HepG2 (cell line): Measurements from ENCODE around the gene TPPP2. TPM values are rescaled to one million over a fixed set of nuclear protein-coding genes. Genes with fewer than 3 reads are reported as not detected.

ENCODE experiments used
- CHD2 ChIP-seq: IDR thresholded peaks from 2 replicates; pipeline ENCODE4 v1.6.1; 2011; ENCODE audit warnings: low read depth, low read length, improper control_type of control experiment
- DNMT1 ChIP-seq: sonication (generic); formaldehyde crosslinking; IDR thresholded peaks from 2 replicates; pipeline ENCODE4 v1.5.1; 2020; ENCODE audit warnings: mild to moderate bottlenecking, missing genetic modification reagents
- GPN1 ChIP-seq: sonication (generic); formaldehyde crosslinking; IDR thresholded peaks from 2 replicates; pipeline ENCODE4 v1.5.1; 2020; ENCODE audit warnings: missing genetic modification reagents, borderline replicate concordance
- NFE2L1 ChIP-seq: sonication (generic); formaldehyde crosslinking; IDR thresholded peaks from 2 replicates; pipeline ENCODE4 v1.4.0; 2020; ENCODE audit warnings: missing genetic modification reagents, mild to moderate bottlenecking, borderline replicate concordance
- NR1H2 ChIP-seq: sonication (generic); formaldehyde crosslinking; IDR thresholded peaks from 2 replicates; pipeline ENCODE4 v1.8.1; 2022; ENCODE audit warnings: low read depth, missing genetic modification reagents, borderline replicate concordance
- RBM22 ChIP-seq: fragments of 200-400 bp; formaldehyde crosslinking; optimal IDR thresholded peaks from 2 replicates; pipeline ENCODE3; 2017; ENCODE audit warnings: mild to moderate bottlenecking, low read length, moderate library complexity
- SALL1 ChIP-seq: sonication (generic); formaldehyde crosslinking; IDR thresholded peaks from 2 replicates; pipeline ENCODE4 v1.8.0; 2022; ENCODE audit warnings: mild to moderate bottlenecking, missing genetic modification reagents
- ZBTB42 ChIP-seq: sonication (generic); formaldehyde crosslinking; IDR thresholded peaks from 2 replicates; pipeline ENCODE4 v1.5.0; 2020; ENCODE audit warnings: mild to moderate bottlenecking, missing genetic modification reagents
- ZFAT ChIP-seq: sonication (generic); formaldehyde crosslinking; conservative IDR thresholded peaks from 2 replicates; pipeline ENCODE4 v1.8.1; 2023; ENCODE audit warnings: missing genetic modification reagents, inconsistent platforms
- ZNF3 ChIP-seq: IDR thresholded peaks from 2 replicates; pipeline ENCODE4 v1.7.0; 2017; ENCODE audit warnings: inconsistent platforms
- ZNF343 ChIP-seq: sonication (generic); formaldehyde crosslinking; IDR thresholded peaks from 2 replicates; pipeline ENCODE4 v1.4.0; 2020; ENCODE audit warnings: mild to moderate bottlenecking, missing genetic modification reagents
- ZSCAN31 ChIP-seq: sonication (generic); formaldehyde crosslinking; IDR thresholded peaks from 2 replicates; pipeline ENCODE4 v1.5.0; 2020; ENCODE audit warnings: low read depth, mild to moderate bottlenecking, missing genetic modification reagents
- ZSCAN9 ChIP-seq: IDR thresholded peaks from 2 replicates; pipeline ENCODE4 v1.6.1; 2016; ENCODE audit warnings: borderline replicate concordance
- polyA plus RNA-seq, 8 experiments: library from polyadenylated mRNA; depleted of rRNA in 3 of 8; stranded (reverse) in 7 of 8; unstranded in 1 of 8; fragments of >200 nt; fragmentation: Illumina TruSeq in 4 of 8; extraction: Trizol in 4 of 8; gene quantifications; 2 replicates each; pipeline versions ENCODE4 v1.2.1 to v1.2.3, GENCODE V29; 2011 to 2016; ENCODE audit warnings: low read depth in 4 of 8, missing spikeins in 1 of 8, mixed read lengths in 1 of 8; ENCODE audit not compliant: insufficient read depth in 1 of 8
- total RNA-seq, 5 experiments: library from RNA; depleted of rRNA; stranded (reverse); fragments of >200 nt; fragmentation: Illumina TruSeq; extraction: Trizol; gene quantifications; 2 replicates each; pipeline ENCODE4 v1.2.3, GENCODE V29; 2016; ENCODE audit warnings: low read depth in 1 of 5
- TF ChIP-seq, protein P1 (sequence below): sonication (generic); formaldehyde crosslinking; IDR thresholded peaks from 2 replicates; pipeline ENCODE4 v1.4.0; 2020; ENCODE audit warnings: missing genetic modification reagents, borderline replicate concordance
- TF ChIP-seq, protein P2 (sequence below): sonication (generic); formaldehyde crosslinking; IDR thresholded peaks from 2 replicates; pipeline ENCODE4 v1.4.0; 2020; ENCODE audit warnings: missing genetic modification reagents
- TF ChIP-seq, protein P3 (sequence below), 2 experiments: sonication (generic) in 1 of 2; formaldehyde crosslinking in 1 of 2; IDR thresholded peaks; 2 replicates each; pipeline versions ENCODE4 v1.6.1 to v1.9.0; 2014 to 2022; ENCODE audit warnings: antibody characterized with exemption in 1 of 2, borderline replicate concordance in 1 of 2, inconsistent platforms in 1 of 2, low read depth in 1 of 2, missing genetic modification reagents in 1 of 2

TPPP2 gene
- total and polyA plus RNA-seq, 2 of the 13 experiments (the other 11 are each of a cell fraction or from before 2014, with no cell fraction given) = 0.58 to 4.2 TPM

DNA sequence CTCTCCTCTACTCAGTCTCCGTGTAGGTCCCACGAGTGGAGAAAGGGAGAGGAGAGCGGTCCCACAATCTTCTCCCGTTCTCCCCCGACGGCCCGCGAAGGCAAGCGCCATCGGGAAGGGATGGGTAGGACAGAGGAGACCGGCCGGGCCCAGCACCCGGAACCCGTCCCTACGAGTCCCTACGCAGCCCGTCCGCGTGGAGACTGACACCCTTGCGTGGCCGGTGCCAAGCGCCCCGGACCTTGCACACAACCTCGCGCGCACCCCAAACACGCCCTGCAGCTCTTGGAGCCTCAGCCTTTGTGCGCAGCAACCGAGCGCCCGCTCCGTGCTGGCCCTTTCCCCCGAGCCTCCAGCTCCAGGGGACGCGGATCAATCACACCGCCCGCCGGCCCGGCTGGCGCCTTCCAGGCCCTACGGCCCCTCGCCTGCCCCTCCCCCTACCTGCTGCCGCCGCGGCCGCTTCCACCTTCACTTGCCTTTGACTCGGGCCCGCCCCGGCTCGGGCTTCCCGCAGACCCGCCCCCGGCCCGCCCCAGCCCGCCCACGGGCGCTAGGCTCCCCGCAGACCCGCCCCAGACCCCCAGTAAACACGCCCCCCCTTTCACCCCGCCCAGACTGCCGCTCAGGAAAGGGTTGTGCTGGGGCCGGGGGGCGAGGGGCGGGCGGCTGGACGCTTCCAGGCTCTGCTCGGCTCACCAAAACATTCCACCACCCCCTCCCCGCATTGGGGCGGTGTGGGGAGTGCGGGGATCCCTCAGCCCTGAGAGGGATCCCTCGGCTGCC, 5.2 kb upstream of the TPPP2 start, which contains the start of gene NDRG2 (continued):
- TF ChIP-seq ZBTB42 (CRISPR knock-in tag) = peak; percentile 53
- peak; percentile 36; the same call in 1 of the 2 replicates for TF ChIP-seq ZNF3
- TF ChIP-seq ZFAT (CRISPR knock-in tag) = no peak
- TF ChIP-seq ZSCAN9 (CRISPR knock-in tag) = peak; percentile 42; the same call in 1 of the 2 replicates
- TF ChIP-seq CHD2 = peak; percentile 59; the same call in 1 of the 2 replicates
- TF ChIP-seq, protein P1, sequence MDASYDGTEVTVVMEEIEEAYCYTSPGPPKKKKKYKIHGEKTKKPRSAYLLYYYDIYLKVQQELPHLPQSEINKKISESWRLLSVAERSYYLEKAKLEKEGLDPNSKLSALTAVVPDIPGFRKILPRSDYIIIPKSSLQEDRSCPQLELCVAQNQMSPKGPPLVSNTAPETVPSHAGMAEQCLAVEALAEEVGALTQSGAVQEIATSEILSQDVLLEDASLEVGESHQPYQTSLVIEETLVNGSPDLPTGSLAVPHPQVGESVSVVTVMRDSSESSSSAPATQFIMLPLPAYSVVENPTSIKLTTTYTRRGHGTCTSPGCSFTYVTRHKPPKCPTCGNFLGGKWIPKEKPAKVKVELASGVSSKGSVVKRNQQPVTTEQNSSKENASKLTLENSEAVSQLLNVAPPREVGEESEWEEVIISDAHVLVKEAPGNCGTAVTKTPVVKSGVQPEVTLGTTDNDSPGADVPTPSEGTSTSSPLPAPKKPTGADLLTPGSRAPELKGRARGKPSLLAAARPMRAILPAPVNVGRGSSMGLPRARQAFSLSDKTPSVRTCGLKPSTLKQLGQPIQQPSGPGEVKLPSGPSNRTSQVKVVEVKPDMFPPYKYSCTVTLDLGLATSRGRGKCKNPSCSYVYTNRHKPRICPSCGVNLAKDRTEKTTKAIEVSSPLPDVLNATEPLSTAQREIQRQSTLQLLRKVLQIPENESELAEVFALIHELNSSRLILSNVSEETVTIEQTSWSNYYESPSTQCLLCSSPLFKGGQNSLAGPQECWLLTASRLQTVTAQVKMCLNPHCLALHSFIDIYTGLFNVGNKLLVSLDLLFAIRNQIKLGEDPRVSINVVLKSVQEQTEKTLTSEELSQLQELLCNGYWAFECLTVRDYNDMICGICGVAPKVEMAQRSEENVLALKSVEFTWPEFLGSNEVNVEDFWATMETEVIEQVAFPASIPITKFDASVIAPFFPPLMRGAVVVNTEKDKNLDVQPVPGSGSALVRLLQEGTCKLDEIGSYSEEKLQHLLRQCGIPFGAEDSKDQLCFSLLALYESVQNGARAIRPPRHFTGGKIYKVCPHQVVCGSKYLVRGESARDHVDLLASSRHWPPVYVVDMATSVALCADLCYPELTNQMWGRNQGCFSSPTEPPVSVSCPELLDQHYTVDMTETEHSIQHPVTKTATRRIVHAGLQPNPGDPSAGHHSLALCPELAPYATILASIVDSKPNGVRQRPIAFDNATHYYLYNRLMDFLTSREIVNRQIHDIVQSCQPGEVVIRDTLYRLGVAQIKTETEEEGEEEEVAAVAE (CRISPR knock-in tag) = no peak
- 0 out of 2 replicates have a peak, but pooled peaks have one; percentile 63 for TF ChIP-seq NFE2L1
- peak; percentile 70 for TF ChIP-seq SALL1 (CRISPR knock-in tag)
- 0 out of 2 replicates have a peak, but pooled peaks have one; percentile 52 for TF ChIP-seq GPN1 (CRISPR knock-in tag)
- TF ChIP-seq, protein P2, sequence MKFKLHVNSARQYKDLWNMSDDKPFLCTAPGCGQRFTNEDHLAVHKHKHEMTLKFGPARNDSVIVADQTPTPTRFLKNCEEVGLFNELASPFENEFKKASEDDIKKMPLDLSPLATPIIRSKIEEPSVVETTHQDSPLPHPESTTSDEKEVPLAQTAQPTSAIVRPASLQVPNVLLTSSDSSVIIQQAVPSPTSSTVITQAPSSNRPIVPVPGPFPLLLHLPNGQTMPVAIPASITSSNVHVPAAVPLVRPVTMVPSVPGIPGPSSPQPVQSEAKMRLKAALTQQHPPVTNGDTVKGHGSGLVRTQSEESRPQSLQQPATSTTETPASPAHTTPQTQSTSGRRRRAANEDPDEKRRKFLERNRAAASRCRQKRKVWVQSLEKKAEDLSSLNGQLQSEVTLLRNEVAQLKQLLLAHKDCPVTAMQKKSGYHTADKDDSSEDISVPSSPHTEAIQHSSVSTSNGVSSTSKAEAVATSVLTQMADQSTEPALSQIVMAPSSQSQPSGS (CRISPR knock-in tag) = peak; percentile 63; the same call in 1 of the 2 replicates
- TF ChIP-seq RBM22 = no peak
- TF ChIP-seq ZNF343 = peak; percentile 34; the same call in 1 of the 2 replicates
- TF ChIP-seq ZSCAN31 = 0 out of 2 replicates have a peak, but pooled peaks have one; percentile 57
- peak; percentile 87 for TF ChIP-seq DNMT1 (CRISPR knock-in tag)
- TF ChIP-seq NR1H2 (CRISPR knock-in tag) = peak; percentile 42; the same call in 1 of the 2 replicates
- TF ChIP-seq, protein P3, sequence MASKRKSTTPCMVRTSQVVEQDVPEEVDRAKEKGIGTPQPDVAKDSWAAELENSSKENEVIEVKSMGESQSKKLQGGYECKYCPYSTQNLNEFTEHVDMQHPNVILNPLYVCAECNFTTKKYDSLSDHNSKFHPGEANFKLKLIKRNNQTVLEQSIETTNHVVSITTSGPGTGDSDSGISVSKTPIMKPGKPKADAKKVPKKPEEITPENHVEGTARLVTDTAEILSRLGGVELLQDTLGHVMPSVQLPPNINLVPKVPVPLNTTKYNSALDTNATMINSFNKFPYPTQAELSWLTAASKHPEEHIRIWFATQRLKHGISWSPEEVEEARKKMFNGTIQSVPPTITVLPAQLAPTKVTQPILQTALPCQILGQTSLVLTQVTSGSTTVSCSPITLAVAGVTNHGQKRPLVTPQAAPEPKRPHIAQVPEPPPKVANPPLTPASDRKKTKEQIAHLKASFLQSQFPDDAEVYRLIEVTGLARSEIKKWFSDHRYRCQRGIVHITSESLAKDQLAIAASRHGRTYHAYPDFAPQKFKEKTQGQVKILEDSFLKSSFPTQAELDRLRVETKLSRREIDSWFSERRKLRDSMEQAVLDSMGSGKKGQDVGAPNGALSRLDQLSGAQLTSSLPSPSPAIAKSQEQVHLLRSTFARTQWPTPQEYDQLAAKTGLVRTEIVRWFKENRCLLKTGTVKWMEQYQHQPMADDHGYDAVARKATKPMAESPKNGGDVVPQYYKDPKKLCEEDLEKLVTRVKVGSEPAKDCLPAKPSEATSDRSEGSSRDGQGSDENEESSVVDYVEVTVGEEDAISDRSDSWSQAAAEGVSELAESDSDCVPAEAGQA (IDR thresholded peaks at IDR 0.05; ENCODE audit: low read depth) = no peak
- TF ChIP-seq, protein P3 (CRISPR knock-in tag; IDR thresholded peaks at IDR 0.05; ENCODE audit: borderline replicate concordance) = peak; percentile 47; the same call in 1 of the 2 replicates
